HFFc6 (cell line): Measurements from ENCODE around the gene INPP4B. TPM values are rescaled to one million over a fixed set of nuclear protein-coding genes. Genes with fewer than 3 reads are reported as not detected.
"Not testable (repeated sequence)": the region's sequence is repeated elsewhere in the genome, so short reads cannot be mapped to it uniquely, and the experiment has no call there.

Source experiments
- DNase-seq: peaks from one replicate; pipeline ENCODE4 v3.0.0-alpha.2; 2018
- H3K27ac Mint-ChIP-seq: 2 replicates; pipeline ENCODE4 v1.8.0; 2020; ENCODE audit warnings: mild to moderate bottlenecking, mixed read lengths
- H3K27me3 Mint-ChIP-seq: 2 replicates; pipeline ENCODE4 v1.8.0; 2021; ENCODE audit warnings: mild to moderate bottlenecking, moderate library complexity, mixed read lengths; ENCODE audit not compliant: insufficient read depth
- H3K36me3 Mint-ChIP-seq: 2 replicates; pipeline ENCODE4 v1.8.0; 2021; ENCODE audit warnings: low read depth, mixed read lengths
- H3K4me1 Mint-ChIP-seq: 2 replicates; pipeline ENCODE4 v1.8.0; 2020; ENCODE audit warnings: low read depth, mixed read lengths
- H3K4me3 Mint-ChIP-seq: 2 replicates; pipeline ENCODE4 v1.8.0; 2020; ENCODE audit warnings: mild to moderate bottlenecking, moderate library complexity, mixed read lengths
- H3K9me3 Mint-ChIP-seq: 2 replicates; pipeline ENCODE4 v1.8.0; 2020; ENCODE audit warnings: mild to moderate bottlenecking, mixed read lengths
- total RNA-seq, 6 experiments: library from RNA; stranded (reverse); fragmentation: NEBNext Ultra II Directional; extraction: Animal tissue kit (Norgen Biotek cat#: 25700); gene quantifications; 2 replicates in 1 of 6; 3 replicates in 5 of 6; pipeline ENCODE4 v1.2.3, GENCODE V29; 2021
- TF ChIP-seq, protein P1 (sequence below): fragments of 200-600 bp; sonication (generic); IDR thresholded peaks from 2 replicates; pipeline ENCODE4 v1.5.0; 2021; ENCODE audit warnings: antibody characterized with exemption, mild to moderate bottlenecking

INPP4B gene
- total RNA-seq, 6 experiments from 2014 or later, result 36.1 to 48.9 (median 40.1) TPM

DNA sequence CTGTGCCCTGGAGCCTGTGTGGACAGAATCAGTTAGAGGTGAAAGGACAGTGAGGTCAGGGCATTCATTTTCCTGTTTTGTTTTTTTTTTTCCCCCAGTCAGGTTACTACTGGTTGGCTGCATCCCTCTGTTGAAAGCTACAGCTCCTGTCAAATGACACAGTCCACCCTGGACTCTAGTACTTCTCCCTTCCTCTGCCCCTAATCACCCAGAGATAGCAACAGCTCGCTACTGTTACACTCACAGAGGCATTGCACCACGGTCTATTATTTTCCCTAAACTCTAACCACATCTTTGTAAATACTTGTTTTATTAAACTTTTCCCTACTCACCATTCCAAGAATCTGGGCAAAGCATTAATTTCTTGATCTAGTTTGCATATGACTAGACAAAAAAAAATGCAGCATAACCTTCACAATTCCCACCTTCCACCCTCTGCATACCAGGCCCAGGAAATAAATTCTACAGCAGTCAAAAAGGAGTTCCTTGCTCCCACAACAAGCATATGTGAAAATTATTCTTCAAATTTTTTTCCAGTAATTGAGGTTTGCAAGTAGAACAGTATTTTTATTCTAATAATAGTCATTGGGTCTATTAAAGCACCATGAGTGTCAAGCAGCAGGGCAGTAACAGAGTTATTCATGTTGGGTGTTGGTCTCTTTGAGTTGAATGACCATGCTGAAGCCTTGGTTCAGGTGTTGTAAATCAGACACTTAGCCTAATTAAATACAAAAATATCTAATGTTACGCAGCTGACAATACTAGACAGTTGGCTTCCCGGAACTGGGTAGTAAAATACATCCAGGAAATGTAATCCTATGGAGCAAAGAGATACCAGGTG, 329.2 kb downstream of the INPP4B start:
- Mint-ChIP-seq H3K9me3 (no peaks in the 10 kb centered on the region), H3K27ac (peak overlapping the region; percentile 73), H3K27me3 (no peaks in the 10 kb centered on the region), H3K36me3 (no peaks in the 10 kb centered on the region), H3K4me1 (peaks cover 50% of the 10 kb centered on the region), H3K4me3 (peak overlapping the region; percentile 41)
- peak; percentile 45 for DNase-seq
- TF ChIP-seq, protein P1, sequence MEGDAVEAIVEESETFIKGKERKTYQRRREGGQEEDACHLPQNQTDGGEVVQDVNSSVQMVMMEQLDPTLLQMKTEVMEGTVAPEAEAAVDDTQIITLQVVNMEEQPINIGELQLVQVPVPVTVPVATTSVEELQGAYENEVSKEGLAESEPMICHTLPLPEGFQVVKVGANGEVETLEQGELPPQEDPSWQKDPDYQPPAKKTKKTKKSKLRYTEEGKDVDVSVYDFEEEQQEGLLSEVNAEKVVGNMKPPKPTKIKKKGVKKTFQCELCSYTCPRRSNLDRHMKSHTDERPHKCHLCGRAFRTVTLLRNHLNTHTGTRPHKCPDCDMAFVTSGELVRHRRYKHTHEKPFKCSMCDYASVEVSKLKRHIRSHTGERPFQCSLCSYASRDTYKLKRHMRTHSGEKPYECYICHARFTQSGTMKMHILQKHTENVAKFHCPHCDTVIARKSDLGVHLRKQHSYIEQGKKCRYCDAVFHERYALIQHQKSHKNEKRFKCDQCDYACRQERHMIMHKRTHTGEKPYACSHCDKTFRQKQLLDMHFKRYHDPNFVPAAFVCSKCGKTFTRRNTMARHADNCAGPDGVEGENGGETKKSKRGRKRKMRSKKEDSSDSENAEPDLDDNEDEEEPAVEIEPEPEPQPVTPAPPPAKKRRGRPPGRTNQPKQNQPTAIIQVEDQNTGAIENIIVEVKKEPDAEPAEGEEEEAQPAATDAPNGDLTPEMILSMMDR, result no peak

DNA sequence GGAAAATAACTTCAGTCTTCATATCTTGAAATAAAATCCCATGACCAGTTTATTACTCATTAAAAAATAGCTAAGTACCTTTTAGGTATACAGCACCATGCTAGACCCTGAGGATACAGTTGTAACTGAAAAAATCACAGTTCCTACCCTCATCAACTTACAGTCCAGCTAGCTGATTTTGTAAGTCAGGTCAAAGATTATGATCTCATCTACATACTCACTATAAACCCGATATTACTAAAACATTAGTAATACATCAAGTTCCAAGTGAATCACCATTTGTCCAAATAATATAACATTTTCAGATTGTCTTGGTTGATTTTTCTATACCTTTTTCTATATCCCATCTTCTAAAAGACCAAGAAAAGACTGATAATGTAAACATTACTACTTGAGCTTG, 333.9 kb downstream of the INPP4B start:
- H3K27ac Mint-ChIP-seq, result peak overlapping the region; percentile 5
- no peaks in the 10 kb centered on the region for H3K27me3 Mint-ChIP-seq
- peaks cover 40% of the 10 kb centered on the region for H3K4me1 Mint-ChIP-seq
- peak overlapping the region; percentile 10 for H3K4me3 Mint-ChIP-seq
- peak; percentile 17 for DNase-seq
- TF ChIP-seq, protein P1, result no peak
- no peaks in the 10 kb centered on the region for H3K36me3 Mint-ChIP-seq
- H3K9me3 Mint-ChIP-seq, result no peaks in the 10 kb centered on the region

DNA sequence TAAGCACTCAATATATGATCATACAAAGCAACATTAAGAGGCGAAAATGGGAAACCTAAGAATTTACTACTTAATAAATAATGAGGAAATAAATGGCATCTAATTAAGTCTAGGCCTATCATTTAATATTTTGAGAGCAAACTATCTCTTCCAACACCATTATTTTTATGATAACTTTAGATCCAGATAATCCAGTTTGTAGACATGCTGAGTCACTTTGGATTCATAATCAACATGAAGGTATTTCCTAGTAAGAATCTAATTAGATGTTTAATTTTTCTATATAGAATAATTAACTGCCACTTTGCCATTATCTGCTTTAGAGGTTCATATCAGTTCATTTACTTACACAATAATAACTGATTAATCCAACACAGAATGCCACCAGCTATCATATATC, 336.2 kb downstream of the INPP4B start:
- Mint-ChIP-seq H3K36me3 (no peaks in the 10 kb centered on the region), H3K4me1 (peaks cover 20% of the 10 kb centered on the region), H3K27me3 (no peaks in the 10 kb centered on the region), H3K4me3 (no peak overlapping the region), H3K27ac (no peak overlapping the region), H3K9me3 (no peaks in the 10 kb centered on the region)
- TF ChIP-seq, protein P1, result no peak
- DNase-seq, result no peak

DNA sequence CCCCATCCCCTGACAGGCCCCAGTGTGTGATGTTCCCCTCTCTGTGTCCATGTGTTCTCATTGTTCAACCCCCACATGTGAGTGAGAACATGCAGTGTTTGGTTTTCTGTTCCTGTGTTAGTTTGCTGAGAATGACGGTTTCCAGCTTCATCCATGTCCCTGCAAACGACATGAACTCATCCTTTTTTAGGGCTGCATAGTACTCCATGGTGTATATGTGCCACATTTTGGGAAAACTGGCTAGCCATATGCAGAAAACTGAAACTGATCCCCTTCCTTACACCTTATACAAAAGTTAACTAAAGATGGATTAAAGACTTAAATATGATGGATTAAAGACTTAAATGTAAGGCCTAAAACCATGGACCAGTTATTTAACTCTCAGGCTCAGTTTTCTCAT, 336.7 kb downstream of the INPP4B start:
- DNase-seq, H3K27me3 Mint-ChIP-seq, H3K4me3 Mint-ChIP-seq, H3K27ac Mint-ChIP-seq, H3K36me3 Mint-ChIP-seq, H3K9me3 Mint-ChIP-seq: not testable (repeated sequence)
- peaks cover 20% of the 10 kb centered on the region for H3K4me1 Mint-ChIP-seq

DNA sequence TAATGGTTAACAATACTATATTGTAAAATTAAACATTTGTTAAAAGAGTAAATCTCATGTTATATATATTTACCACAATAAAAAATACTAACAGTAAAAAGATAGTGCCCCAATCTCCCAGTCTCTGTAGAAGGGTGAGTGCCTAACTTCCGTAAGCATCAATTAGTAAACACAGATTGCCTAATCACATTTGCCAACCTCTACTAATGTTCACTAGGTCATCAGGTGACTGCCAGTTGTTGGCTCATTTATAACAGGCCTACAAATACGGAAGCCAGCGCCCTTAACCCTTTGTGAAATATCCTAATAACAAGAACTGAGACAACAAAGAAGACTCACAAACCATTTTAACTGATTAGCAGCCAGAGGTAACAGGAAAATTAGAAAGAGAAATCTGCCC, 345.1 kb downstream of the INPP4B start:
- no peaks in the 10 kb centered on the region for H3K27me3 Mint-ChIP-seq
- TF ChIP-seq, protein P1, result no peak
- no peak overlapping the region for H3K4me3 Mint-ChIP-seq

DNA sequence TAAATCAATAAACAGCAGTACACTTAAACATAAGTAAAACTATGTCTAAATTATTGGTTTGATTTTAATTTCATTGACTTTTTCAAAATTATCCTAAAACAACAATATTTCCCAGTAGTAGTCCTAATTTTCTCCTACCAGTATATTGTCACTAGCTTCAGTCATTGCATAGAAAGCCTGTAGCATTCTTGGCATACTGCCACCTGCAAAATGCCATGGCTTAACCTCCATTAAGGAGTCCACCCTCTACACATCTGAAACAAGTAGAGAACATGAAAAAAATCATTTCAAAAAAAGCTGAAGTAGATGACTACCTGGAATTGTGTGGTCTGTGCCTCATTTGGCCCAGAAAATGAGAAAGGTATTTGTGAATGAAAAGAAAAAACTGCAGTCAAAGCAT, 348.5 kb downstream of the INPP4B start:
- TF ChIP-seq, protein P1, result no peak
- no peaks in the 10 kb centered on the region; the same call in 1 of the 2 replicates for H3K9me3 Mint-ChIP-seq
- no peaks in the 10 kb centered on the region for H3K36me3 Mint-ChIP-seq
- no peak for DNase-seq
- H3K4me3 Mint-ChIP-seq, result no peak overlapping the region
- no peak overlapping the region for H3K27ac Mint-ChIP-seq
- H3K4me1 Mint-ChIP-seq, result peaks cover 14% of the 10 kb centered on the region
- H3K27me3 Mint-ChIP-seq, result no peaks in the 10 kb centered on the region

More for the DNA sequence above, 345.1 kb downstream of the INPP4B start:
- no peak for DNase-seq
- Mint-ChIP-seq H3K9me3 (no peaks in the 10 kb centered on the region), H3K4me1 (peaks cover 8% of the 10 kb centered on the region), H3K27ac (no peak overlapping the region), H3K36me3 (no peaks in the 10 kb centered on the region)
